Caco-2 (cell line): Measurements from ENCODE around the gene RIMOC1. TPM values are rescaled to one million over a fixed set of nuclear protein-coding genes. Genes with fewer than 3 reads are reported as not detected.
A peak's percentile ranks its signal among the peaks of the same experiment; 100 is the strongest.

Experiments
- BruUV-seq: library from RNA; stranded (reverse); fragments of 400-500 nt; replicated peaks from 2 replicates; lab custom pipeline; 2021; lab: Mats Ljungman, UMichigan
- CTCF ChIA-PET: fragments of 300-600 bp; sonication (Branson Sonifier 250); formaldehyde crosslinking; loops from one replicate; lab custom pipeline; 2022; ENCODE audit warnings: antibody characterized with exemption; lab: Charles Lee
- POLR2A ChIA-PET: fragments of 300-600 bp; sonication (Branson Sonifier 250); formaldehyde crosslinking; loops from one replicate; lab custom pipeline; 2022; ENCODE audit warnings: antibody characterized with exemption; lab: Charles Lee
- DNase-seq, 2 experiments: peaks; one replicate each; pipeline versions ENCODE4 v3.0.0 to v3.0.0-alpha.2; 2020 to 2022
- H3K27me3 ChIP-seq: replicated peaks from 2 replicates; pipeline ENCODE4 v1.6.0; 2011; ENCODE audit warnings: low read length; ENCODE audit not compliant: control insufficient read depth, insufficient read depth
- H3K36me3 ChIP-seq: 2 replicates; pipeline ENCODE4 v1.5.1; 2011; ENCODE audit warnings: low read length; ENCODE audit not compliant: control insufficient read depth, insufficient read depth
- H3K4me1 ChIP-seq: fragments of 250-450 bp; sonication (Bioruptor Pico); 2 replicates; pipeline ENCODE4 v1.5.1; 2020; ENCODE audit warnings: mild to moderate bottlenecking
- H3K4me3 ChIP-seq: 2 replicates; pipeline ENCODE4 v1.5.1; 2011; ENCODE audit warnings: low read depth, mild to moderate bottlenecking, control low read depth, low read length
- H3K9me3 ChIP-seq: fragments of 250-450 bp; sonication (Bioruptor Pico); 2 replicates; pipeline ENCODE4 v1.5.1; 2020; ENCODE audit warnings: mild to moderate bottlenecking, moderate library complexity
- H3K27ac Mint-ChIP-seq: one replicate; pipeline ENCODE4 v1.8.0; 2022; ENCODE audit warnings: mixed read lengths; ENCODE audit not compliant: unreplicated experiment
- H3K27me3 Mint-ChIP-seq: one replicate; pipeline ENCODE4 v1.8.0; 2022; ENCODE audit warnings: mixed read lengths; ENCODE audit not compliant: insufficient read depth, unreplicated experiment
- H3K36me3 Mint-ChIP-seq: one replicate; pipeline ENCODE4 v1.8.0; 2022; ENCODE audit warnings: mild to moderate bottlenecking, mixed read lengths; ENCODE audit not compliant: insufficient read depth, unreplicated experiment
- H3K4me1 Mint-ChIP-seq: one replicate; pipeline ENCODE4 v1.8.0; 2022; ENCODE audit warnings: low read depth, mixed read lengths; ENCODE audit not compliant: unreplicated experiment
- H3K4me3 Mint-ChIP-seq: one replicate; pipeline ENCODE4 v1.8.0; 2022; ENCODE audit warnings: mild to moderate bottlenecking, moderate library complexity, mixed read lengths; ENCODE audit not compliant: unreplicated experiment
- H3K9me3 Mint-ChIP-seq: one replicate; pipeline ENCODE4 v1.8.0; 2022; ENCODE audit warnings: mixed read lengths; ENCODE audit not compliant: unreplicated experiment
- CTCF ChIP-seq, 2 experiments: fragments of 200-600 bp in 1 of 2; IDR thresholded peaks; 1 replicate in 1 of 2; 2 replicates in 1 of 2; pipeline versions ENCODE4 v1.5.1 to v1.8.0; 2011 to 2022; ENCODE audit warnings: antibody characterized with exemption in 1 of 2, control low read depth in 1 of 2, inconsistent platforms in 1 of 2, low read depth in 1 of 2, low read length in 1 of 2, mild to moderate bottlenecking in 1 of 2, moderate library complexity in 1 of 2; ENCODE audit not compliant: insufficient read depth in 1 of 2, severe bottlenecking in 1 of 2, unreplicated experiment in 1 of 2
- intact Hi-C: fragments of 100-400 bp; cut with micrococcal nuclease; formaldehyde crosslinking; loops from one replicate; pipeline ENCODE4 v1.10.0; 2022; ENCODE audit not compliant: unreplicated experiment
- total RNA-seq: library from RNA; stranded (reverse); gene quantifications from 2 replicates; pipeline ENCODE4 v1.2.3, GENCODE V29; 2022

RIMOC1 gene
- total RNA-seq, 1 experiment from 2014 or later = 30.2 TPM

GRCh38 chr5:41869151-41869723 lies 34.9 kb upstream of the RIMOC1 start:
- TF ChIP-seq CTCF (IDR thresholded peaks at IDR 0.05; ENCODE audit: insufficient read depth in 1 of 2, low read depth in 1 of 2, low read length in 1 of 2, severe bottlenecking in 1 of 2, unreplicated experiment in 1 of 2) = no peak
- Mint-ChIP-seq H3K4me3 (peak overlapping the region; percentile 74), H3K36me3 (no peaks in the 10 kb centered on the region), H3K4me1 (peaks cover 7% of the 10 kb centered on the region), H3K27ac (peak overlapping the region; percentile 62), H3K9me3 (no peaks in the 10 kb centered on the region), H3K27me3 (no peaks in the 10 kb centered on the region)
- no peak for DNase-seq
- no peaks in the 10 kb centered on the region for H3K36me3 ChIP-seq
- peaks cover 4% of the 10 kb centered on the region; the same call in 1 of the 2 replicates for H3K4me1 ChIP-seq
- no peaks in the 10 kb centered on the region for H3K9me3 ChIP-seq
- intact Hi-C loops = no loop called here
- ChIA-PET CTCF (no interaction called here), POLR2A (no interaction called here)
- no TSS peak for BruUV-seq
- no peaks in the 10 kb centered on the region for H3K27me3 ChIP-seq
- H3K4me3 ChIP-seq = peak overlapping the region; percentile 64

GRCh38 chr5:41869724-41870626 lies 34.2 kb upstream of the RIMOC1 start, which contains the start of gene OXCT1:
OXCT1 (minus strand) TSS chr5:41870425; CDS start chr5:41870358, 67 bp downstream.
- Mint-ChIP-seq H3K27ac (peak within 1 kb of the TSS; percentile 62), H3K36me3 (no peaks in the 10 kb centered on the region), H3K4me1 (peaks cover 7% of the 10 kb centered on the region), H3K27me3 (no peaks in the 10 kb centered on the region), H3K4me3 (peak within 1 kb of the TSS; percentile 74), H3K9me3 (no peaks in the 10 kb centered on the region)
- TSS peak; percentile 27 for BruUV-seq
- Histone ChIP-seq H3K27me3 (no peaks in the 10 kb centered on the region), H3K9me3 (no peaks in the 10 kb centered on the region), H3K36me3 (no peaks in the 10 kb centered on the region), H3K4me3 (peak within 1 kb of the TSS; percentile 64), H3K4me1 (peaks cover 4% of the 10 kb centered on the region; the same call in 1 of the 2 replicates)
- DNase-seq = peak; percentile 73 to 82
- TF ChIP-seq CTCF (IDR thresholded peaks at IDR 0.05; ENCODE audit: insufficient read depth in 1 of 2, low read depth in 1 of 2, low read length in 1 of 2, severe bottlenecking in 1 of 2, unreplicated experiment in 1 of 2) = no peak
- ChIA-PET CTCF (no interaction called here), POLR2A (interaction anchor here (0.6 to 1.1 kb wide), 2 partner anchors 34 to 55 kb away, joined by 3 to 4 read pairs; partner anchors contain the start of gene RIMOC1)
- intact Hi-C loops = loop anchor here (1.0 kb wide), 3 partner anchors 14 to 55 kb away; partner anchors contain the start of genes FBXO4 and RIMOC1

- Mint-ChIP-seq H3K4me3 (peak overlapping the region; percentile 74), H3K9me3 (no peaks in the 10 kb centered on the region), H3K36me3 (no peaks in the 10 kb centered on the region), H3K27me3 (no peaks in the 10 kb centered on the region), H3K4me1 (peaks cover 7% of the 10 kb centered on the region), H3K27ac (peak overlapping the region; percentile 62)
- Histone ChIP-seq H3K36me3 (no peaks in the 10 kb centered on the region), H3K4me3 (peak overlapping the region; percentile 64), H3K4me1 (peaks cover 4% of the 10 kb centered on the region; the same call in 1 of the 2 replicates), H3K27me3 (no peaks in the 10 kb centered on the region), H3K9me3 (no peaks in the 10 kb centered on the region)
- no TSS peak for BruUV-seq
- no peak for TF ChIP-seq CTCF (IDR thresholded peaks at IDR 0.05; ENCODE audit: insufficient read depth in 1 of 2, low read depth in 1 of 2, low read length in 1 of 2, severe bottlenecking in 1 of 2, unreplicated experiment in 1 of 2)
- intact Hi-C loops = loop anchor here (1.0 kb wide), 3 partner anchors 14 to 55 kb away; partner anchors contain the start of genes FBXO4 and RIMOC1
- ChIA-PET CTCF (no interaction called here), POLR2A (interaction anchor here (0.6 to 1.1 kb wide), 2 partner anchors 33 to 54 kb away, joined by 3 to 4 read pairs; partner anchors contain the start of gene RIMOC1)
- no peak for DNase-seq
Observed at GRCh38 chr5:41870627-41871048, 33.5 kb upstream of the RIMOC1 start.
